ENCODE data around the gene U2AF1L4.
"Not testable (repeated sequence)": the region's sequence is repeated elsewhere in the genome, so short reads cannot be mapped to it uniquely, and the experiment has no call there.

The U2AF1L4 gene

GRCh38 chr19:35725216-35725861 is 19.9 kb downstream of the U2AF1L4 start:
- DNase-seq (ENCODE audit: low read depth): no peak

- no peak for DNase-seq (ENCODE audit: low read depth)
Measured at GRCh38 chr19:35724560-35724959, 20.7 kb downstream of the U2AF1L4 start.

GRCh38 chr19:35724132-35724531 is 21.1 kb downstream of the U2AF1L4 start:
- not testable (repeated sequence) for DNase-seq (ENCODE audit: low read depth)

- no peak for DNase-seq (ENCODE audit: low read depth)
Measured at GRCh38 chr19:35723671-35724070, 21.5 kb downstream of the U2AF1L4 start.

- no peak for DNase-seq (ENCODE audit: low read depth)
Measured at GRCh38 chr19:35722897-35723296, 22.3 kb downstream of the U2AF1L4 start.

- DNase-seq (ENCODE audit: low read depth): no peak
Measured at GRCh38 chr19:35722461-35722860, 22.8 kb downstream of the U2AF1L4 start.

GRCh38 chr19:35721374-35721773 is 23.8 kb downstream of the U2AF1L4 start:
- no peak for DNase-seq (ENCODE audit: low read depth)

GRCh38 chr19:35720648-35721047 is 24.6 kb downstream of the U2AF1L4 start:
- no peak for DNase-seq (ENCODE audit: low read depth)

GRCh38 chr19:35720163-35720524 is 25.1 kb downstream of the U2AF1L4 start:
- no peak for DNase-seq (ENCODE audit: low read depth)

GRCh38 chr19:35719402-35720162 is 25.6 kb downstream of the U2AF1L4 start:
- no peak for DNase-seq (ENCODE audit: low read depth)

- DNase-seq (ENCODE audit: low read depth): no peak
Measured at GRCh38 chr19:35718345-35719041, 26.7 kb downstream of the U2AF1L4 start.

GRCh38 chr19:35717665-35718344 is 27.4 kb downstream of the U2AF1L4 start, which contains the start of gene KMT2B:
Gene KMT2B (plus strand): TSS chr19:35718003. CDS start chr19:35718019, 16 bp downstream.
- peak; percentile 97 for DNase-seq (ENCODE audit: low read depth)

- peak; percentile 94 for DNase-seq (ENCODE audit: low read depth)
Measured at GRCh38 chr19:35716801-35717664, 28.2 kb downstream of the U2AF1L4 start.

GRCh38 chr19:35715981-35716800 is 29.0 kb downstream of the U2AF1L4 start:
- DNase-seq (ENCODE audit: low read depth): no peak

GRCh38 chr19:35715355-35715809 is 29.8 kb downstream of the U2AF1L4 start:
- no peak for DNase-seq (ENCODE audit: low read depth)

GRCh38 chr19:35714601-35715354 is 30.4 kb downstream of the U2AF1L4 start:
- no peak for DNase-seq (ENCODE audit: low read depth)

- no peak for DNase-seq (ENCODE audit: low read depth)
Measured at GRCh38 chr19:35713904-35714495, 31.2 kb downstream of the U2AF1L4 start.

GRCh38 chr19:35713506-35713850 is 31.7 kb downstream of the U2AF1L4 start:
- DNase-seq (ENCODE audit: low read depth): no peak

All from HS-27A (cell line).